Muscle of leg (tissue), 11 donors: Measurements from ENCODE around the gene PTPN20. TPM values are rescaled to one million over a fixed set of nuclear protein-coding genes. Genes with fewer than 3 reads are reported as not detected.

ENCODE experiments used
- DNase-seq: peaks from one replicate; pipeline ENCODE4 v3.0.0; 2013
- H3K27ac ChIP-seq: one replicate; pipeline ENCODE4 v1.5.1; 2013; ENCODE audit warnings: mild to moderate bottlenecking, low read length, control low read depth
- H3K27me3 ChIP-seq: one replicate; pipeline ENCODE4 v1.6.1; 2013; ENCODE audit warnings: low read length; ENCODE audit not compliant: control insufficient read depth, insufficient read depth
- H3K36me3 ChIP-seq: one replicate; pipeline ENCODE4 v1.6.1; 2013; ENCODE audit warnings: low read length; ENCODE audit not compliant: control insufficient read depth, insufficient read depth
- H3K4me1 ChIP-seq: one replicate; pipeline ENCODE4 v1.6.1; 2013; ENCODE audit warnings: low read length; ENCODE audit not compliant: control insufficient read depth, insufficient read depth
- H3K4me3 ChIP-seq: one replicate; pipeline ENCODE4 v1.5.1; 2013; ENCODE audit warnings: low read length, control low read depth
- H3K9me3 ChIP-seq: replicated peaks from 2 replicates; pipeline ENCODE4 v1.6.1; 2013; ENCODE audit warnings: low read depth, low read length; ENCODE audit not compliant: control insufficient read depth
- WGBS: methylation state at CpG from one replicate; pipeline ENCODE4 v1.1.5; 2013; ENCODE audit warnings: missing lambda C conversion rate; ENCODE audit not compliant: insufficient coverage; 5-methylcytosine and 5-hydroxymethylcytosine counted together
- polyA plus RNA-seq, 8 donors: library from polyadenylated mRNA; unstranded; fragments of 120-200 nt; gene quantifications; one replicate each; pipeline versions ENCODE4 v1.2.1 to v1.2.3, GENCODE V29; 2013; ENCODE audit warnings: inconsistent platforms in 1 of 8, low replicate concordance in 1 of 8; ENCODE audit not compliant: insufficient read length in 8 of 8, insufficient read depth in 1 of 8
- total RNA-seq: library from RNA; stranded (reverse); fragments of 120-200 nt; gene quantifications from one replicate; pipeline ENCODE4 v1.2.4, GENCODE V29; 2013

The PTPN20 gene
- total and polyA plus RNA-seq, 9 donors = 0.49 to 1.8 (median 0.64) TPM

GRCh38 chr10:47034441-47035051 is 123.3 kb downstream of the PTPN20 start:
- Histone ChIP-seq H3K27ac (peak overlapping the region; percentile 13), H3K27me3 (peaks cover 9% of the 10 kb centered on the region), H3K36me3 (no peaks in the 10 kb centered on the region), H3K9me3 (no peaks in the 10 kb centered on the region), H3K4me1 (peaks cover 71% of the 10 kb centered on the region), H3K4me3 (no peak overlapping the region)
- peak; percentile 67 for DNase-seq
- WGBS = 53% methylated on average over 9 of the region's 9 CpGs

GRCh38 chr10:47035171-47035818 is 124.1 kb downstream of the PTPN20 start:
- H3K36me3 ChIP-seq = no peaks in the 10 kb centered on the region
- no peaks in the 10 kb centered on the region for H3K9me3 ChIP-seq
- H3K27ac ChIP-seq = no peak overlapping the region
- no peak overlapping the region for H3K4me3 ChIP-seq
- DNase-seq = no peak
- 93% methylated on average over 4 of the region's 7 CpGs for WGBS
- H3K4me1 ChIP-seq = peaks cover 73% of the 10 kb centered on the region
- peaks cover 6% of the 10 kb centered on the region for H3K27me3 ChIP-seq

- H3K36me3 ChIP-seq = no peaks in the 10 kb centered on the region
- no peak overlapping the region for H3K27ac ChIP-seq
- 83% methylated on average over 3 of the region's 4 CpGs for WGBS
- H3K4me3 ChIP-seq = no peak overlapping the region
- H3K27me3 ChIP-seq = peaks cover 6% of the 10 kb centered on the region
- peaks cover 73% of the 10 kb centered on the region for H3K4me1 ChIP-seq
- DNase-seq = no peak
- no peaks in the 10 kb centered on the region for H3K9me3 ChIP-seq
These were observed 124.7 kb downstream of the PTPN20 start for GRCh38 chr10:47035819-47036337.

GRCh38 chr10:47036771-47037170 is 125.5 kb downstream of the PTPN20 start:
- H3K27me3 ChIP-seq = peaks cover 6% of the 10 kb centered on the region

GRCh38 chr10:47037654-47038425 is 126.6 kb downstream of the PTPN20 start:
- peaks cover 69% of the 10 kb centered on the region for H3K4me1 ChIP-seq
- peaks cover 6% of the 10 kb centered on the region for H3K27me3 ChIP-seq
- no peak overlapping the region for H3K27ac ChIP-seq
- no peak overlapping the region for H3K4me3 ChIP-seq
- DNase-seq = no peak
- H3K36me3 ChIP-seq = no peaks in the 10 kb centered on the region
- no peaks in the 10 kb centered on the region for H3K9me3 ChIP-seq
- WGBS = 83% methylated on average over 8 of the region's 10 CpGs

More at GRCh38 chr10:47036771-47037170, 125.5 kb downstream of the PTPN20 start:
- Histone ChIP-seq H3K36me3 (no peaks in the 10 kb centered on the region), H3K4me3 (no peak overlapping the region), H3K27ac (no peak overlapping the region), H3K9me3 (no peaks in the 10 kb centered on the region), H3K4me1 (peaks cover 68% of the 10 kb centered on the region)
- WGBS = 89% methylated on average over 5 of the region's 7 CpGs
- DNase-seq = no peak

GRCh38 chr10:47038881-47039561 is 127.8 kb downstream of the PTPN20 start:
- WGBS = 58% methylated on average over 12 of the region's 12 CpGs
- H3K27ac ChIP-seq = peak overlapping the region; percentile 44
- H3K4me3 ChIP-seq = no peak overlapping the region
- no peaks in the 10 kb centered on the region for H3K36me3 ChIP-seq
- no peak for DNase-seq
- peaks cover 5% of the 10 kb centered on the region for H3K27me3 ChIP-seq
- H3K9me3 ChIP-seq = no peaks in the 10 kb centered on the region
- H3K4me1 ChIP-seq = peaks cover 72% of the 10 kb centered on the region

GRCh38 chr10:47039562-47039913 is 128.3 kb downstream of the PTPN20 start:
- DNase-seq = peak; percentile 53
- peak overlapping the region; percentile 40 for H3K27ac ChIP-seq
- H3K4me1 ChIP-seq = peaks cover 70% of the 10 kb centered on the region
- H3K9me3 ChIP-seq = no peaks in the 10 kb centered on the region
- 78% methylated on average over 4 of the region's 4 CpGs for WGBS
- H3K36me3 ChIP-seq = no peaks in the 10 kb centered on the region
- H3K27me3 ChIP-seq = peaks cover 3% of the 10 kb centered on the region
- H3K4me3 ChIP-seq = no peak overlapping the region

- no peak for DNase-seq
- Histone ChIP-seq H3K9me3 (no peaks in the 10 kb centered on the region), H3K27ac (peak overlapping the region; percentile 8), H3K4me3 (no peak overlapping the region), H3K36me3 (no peaks in the 10 kb centered on the region), H3K27me3 (no peaks in the 10 kb centered on the region), H3K4me1 (peaks cover 65% of the 10 kb centered on the region)
- WGBS = 92% methylated on average over 9 of the region's 9 CpGs
These were observed 128.8 kb downstream of the PTPN20 start for GRCh38 chr10:47040041-47040491.

- H3K4me1 ChIP-seq = peaks cover 58% of the 10 kb centered on the region
- no peaks in the 10 kb centered on the region for H3K27me3 ChIP-seq
- H3K36me3 ChIP-seq = no peaks in the 10 kb centered on the region
These were observed 129.5 kb downstream of the PTPN20 start for GRCh38 chr10:47040681-47041080.

More at GRCh38 chr10:47040681-47041080, 129.5 kb downstream of the PTPN20 start:
- Histone ChIP-seq H3K27ac (no peak overlapping the region), H3K4me3 (no peak overlapping the region), H3K9me3 (no peaks in the 10 kb centered on the region)
- DNase-seq = no peak
- WGBS = 95% methylated on average over 4 of the region's 4 CpGs
